ENCODE results near the gene COL15A1.

- TF ChIP-seq, protein P1, sequence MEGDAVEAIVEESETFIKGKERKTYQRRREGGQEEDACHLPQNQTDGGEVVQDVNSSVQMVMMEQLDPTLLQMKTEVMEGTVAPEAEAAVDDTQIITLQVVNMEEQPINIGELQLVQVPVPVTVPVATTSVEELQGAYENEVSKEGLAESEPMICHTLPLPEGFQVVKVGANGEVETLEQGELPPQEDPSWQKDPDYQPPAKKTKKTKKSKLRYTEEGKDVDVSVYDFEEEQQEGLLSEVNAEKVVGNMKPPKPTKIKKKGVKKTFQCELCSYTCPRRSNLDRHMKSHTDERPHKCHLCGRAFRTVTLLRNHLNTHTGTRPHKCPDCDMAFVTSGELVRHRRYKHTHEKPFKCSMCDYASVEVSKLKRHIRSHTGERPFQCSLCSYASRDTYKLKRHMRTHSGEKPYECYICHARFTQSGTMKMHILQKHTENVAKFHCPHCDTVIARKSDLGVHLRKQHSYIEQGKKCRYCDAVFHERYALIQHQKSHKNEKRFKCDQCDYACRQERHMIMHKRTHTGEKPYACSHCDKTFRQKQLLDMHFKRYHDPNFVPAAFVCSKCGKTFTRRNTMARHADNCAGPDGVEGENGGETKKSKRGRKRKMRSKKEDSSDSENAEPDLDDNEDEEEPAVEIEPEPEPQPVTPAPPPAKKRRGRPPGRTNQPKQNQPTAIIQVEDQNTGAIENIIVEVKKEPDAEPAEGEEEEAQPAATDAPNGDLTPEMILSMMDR (IDR thresholded peaks at IDR 0.05), result no peak
- TF ChIP-seq POLR2A (IDR thresholded peaks at IDR 0.05), result no peak
These were observed 111.7 kb downstream of the COL15A1 start for GRCh38 chr9:99055384-99055783.
